Measurements from ENCODE around the gene SLC9A8.

Gene SLC9A8

DNA sequence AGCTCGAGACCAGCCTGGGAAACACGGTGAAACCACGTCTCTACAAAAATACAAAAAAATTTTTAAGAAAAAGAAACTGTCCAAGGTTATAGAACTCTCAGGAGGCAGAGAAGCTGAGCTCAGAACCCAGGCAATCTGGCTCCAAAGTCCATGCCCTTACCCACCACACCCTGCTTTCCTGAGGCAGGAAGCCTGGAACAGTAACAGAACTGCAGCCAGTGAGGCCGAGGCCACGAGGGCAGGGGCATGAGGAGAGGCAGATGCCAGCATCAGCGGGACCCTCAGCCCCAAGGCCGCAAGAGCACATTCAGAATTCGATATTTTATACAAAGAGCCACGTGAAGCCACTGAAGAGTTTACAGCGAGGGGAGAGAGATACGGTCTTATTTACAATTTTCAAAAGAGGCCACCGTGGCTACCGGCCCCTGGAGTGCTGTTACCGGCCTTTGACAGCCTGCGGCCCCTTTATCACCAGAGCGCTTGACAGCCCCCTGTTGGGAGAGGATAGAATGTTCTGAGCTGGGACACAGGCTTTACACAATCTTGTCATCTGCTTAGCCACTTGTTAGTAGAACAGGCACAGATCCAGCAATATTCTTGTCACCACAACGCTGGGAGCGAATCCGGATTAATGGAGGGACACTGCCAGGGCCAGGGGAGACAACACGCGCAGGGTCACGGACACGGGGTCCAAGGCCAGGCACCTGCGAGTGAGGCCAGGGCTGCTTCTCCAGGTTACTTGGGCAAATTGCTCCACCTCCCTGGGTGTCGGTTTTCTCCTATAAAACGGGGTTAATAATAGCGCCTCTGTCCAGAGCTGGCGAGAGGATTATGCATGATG, 97.1 kb downstream of the SLC9A8 start:
- Histone ChIP-seq H3K4me3 (ENCODE audit: low read length) (no peak overlapping the region), H3F3A (ENCODE audit: insufficient read depth, low read length) (no peaks in the 10 kb centered on the region), H3K27me3 (replicated peaks; ENCODE audit: insufficient read depth, low read length) (no peaks in the 10 kb centered on the region), H2AFZ (ENCODE audit: low read length) (no peak overlapping the region), H3K36me3 (replicated peaks; ENCODE audit: insufficient read depth, low read length) (no peaks in the 10 kb centered on the region), H3K9me3 (replicated peaks; ENCODE audit: insufficient read depth, low read length) (no peaks in the 10 kb centered on the region), H3K9me2 (replicated peaks; ENCODE audit: insufficient read depth, low read length) (no peaks in the 10 kb centered on the region), H3K27ac (ENCODE audit: low read length) (no peak overlapping the region), H3K79me2 (ENCODE audit: low read length) (peaks cover 66% of the 10 kb centered on the region), H3K9ac (ENCODE audit: low read length) (no peak overlapping the region), H3K4me2 (ENCODE audit: low read depth, low read length) (no peak overlapping the region), H4K20me1 (ENCODE audit: insufficient read depth, low read length) (no peaks in the 10 kb centered on the region), H3K4me1 (ENCODE audit: low read length) (peaks cover 11% of the 10 kb centered on the region)
- no peak for DNase-seq
- TF ChIP-seq, protein P1, sequence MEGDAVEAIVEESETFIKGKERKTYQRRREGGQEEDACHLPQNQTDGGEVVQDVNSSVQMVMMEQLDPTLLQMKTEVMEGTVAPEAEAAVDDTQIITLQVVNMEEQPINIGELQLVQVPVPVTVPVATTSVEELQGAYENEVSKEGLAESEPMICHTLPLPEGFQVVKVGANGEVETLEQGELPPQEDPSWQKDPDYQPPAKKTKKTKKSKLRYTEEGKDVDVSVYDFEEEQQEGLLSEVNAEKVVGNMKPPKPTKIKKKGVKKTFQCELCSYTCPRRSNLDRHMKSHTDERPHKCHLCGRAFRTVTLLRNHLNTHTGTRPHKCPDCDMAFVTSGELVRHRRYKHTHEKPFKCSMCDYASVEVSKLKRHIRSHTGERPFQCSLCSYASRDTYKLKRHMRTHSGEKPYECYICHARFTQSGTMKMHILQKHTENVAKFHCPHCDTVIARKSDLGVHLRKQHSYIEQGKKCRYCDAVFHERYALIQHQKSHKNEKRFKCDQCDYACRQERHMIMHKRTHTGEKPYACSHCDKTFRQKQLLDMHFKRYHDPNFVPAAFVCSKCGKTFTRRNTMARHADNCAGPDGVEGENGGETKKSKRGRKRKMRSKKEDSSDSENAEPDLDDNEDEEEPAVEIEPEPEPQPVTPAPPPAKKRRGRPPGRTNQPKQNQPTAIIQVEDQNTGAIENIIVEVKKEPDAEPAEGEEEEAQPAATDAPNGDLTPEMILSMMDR (IDR thresholded peaks at IDR 0.05; ENCODE audit: low read length) = 0 out of 2 replicates have a peak, but pooled peaks have one; percentile 3
- TF ChIP-seq EZH2phosphoT487 (IDR thresholded peaks at IDR 0.05; ENCODE audit: low read length) (no peak), EZH2 (optimal IDR thresholded peaks at IDR 0.05; ENCODE audit: low read depth, low read length) (no peak)

DNA sequence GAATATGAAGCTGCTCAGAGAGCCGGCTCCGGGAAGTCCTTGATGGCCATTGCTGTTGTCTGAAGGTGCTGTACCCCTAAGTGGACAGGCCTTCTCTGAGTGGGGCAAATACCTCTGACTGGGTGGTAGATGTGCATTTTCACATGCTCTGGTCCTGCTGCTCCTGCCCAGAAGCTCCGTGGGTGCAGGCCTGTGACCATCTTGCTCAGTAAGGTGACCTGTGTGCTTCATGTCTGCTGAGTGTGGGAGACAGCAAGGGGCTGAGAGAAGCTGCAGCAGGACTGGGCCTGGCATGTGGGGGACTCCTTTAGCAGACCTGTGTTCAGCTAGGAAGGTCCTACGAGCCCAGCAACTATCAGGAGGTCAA, 97.7 kb downstream of the SLC9A8 start:
- Histone ChIP-seq H3K36me3 (replicated peaks; ENCODE audit: insufficient read depth, low read length) (no peaks in the 10 kb centered on the region), H3K9me3 (replicated peaks; ENCODE audit: insufficient read depth, low read length) (no peaks in the 10 kb centered on the region), H3K4me3 (ENCODE audit: low read length) (no peak overlapping the region), H3K4me1 (ENCODE audit: low read length) (peaks cover 11% of the 10 kb centered on the region), H3K9me2 (replicated peaks; ENCODE audit: insufficient read depth, low read length) (no peaks in the 10 kb centered on the region), H3K9ac (ENCODE audit: low read length) (no peak overlapping the region), H3K27ac (ENCODE audit: low read length) (no peak overlapping the region), H4K20me1 (ENCODE audit: insufficient read depth, low read length) (no peaks in the 10 kb centered on the region), H3K27me3 (replicated peaks; ENCODE audit: insufficient read depth, low read length) (no peaks in the 10 kb centered on the region), H3K79me2 (ENCODE audit: low read length) (peaks cover 72% of the 10 kb centered on the region), H3K4me2 (ENCODE audit: low read depth, low read length) (no peak overlapping the region), H2AFZ (ENCODE audit: low read length) (no peak overlapping the region), H3F3A (ENCODE audit: insufficient read depth, low read length) (0 out of 2 replicates have a peak, but pooled peaks cover 1% of the 10 kb centered on the region)
- TF ChIP-seq EZH2 (optimal IDR thresholded peaks at IDR 0.05; ENCODE audit: low read depth, low read length) (no peak), EZH2phosphoT487 (IDR thresholded peaks at IDR 0.05; ENCODE audit: low read length) (no peak)
- TF ChIP-seq, protein P1 (IDR thresholded peaks at IDR 0.05; ENCODE audit: low read length) = no peak
- no peak for DNase-seq

DNA sequence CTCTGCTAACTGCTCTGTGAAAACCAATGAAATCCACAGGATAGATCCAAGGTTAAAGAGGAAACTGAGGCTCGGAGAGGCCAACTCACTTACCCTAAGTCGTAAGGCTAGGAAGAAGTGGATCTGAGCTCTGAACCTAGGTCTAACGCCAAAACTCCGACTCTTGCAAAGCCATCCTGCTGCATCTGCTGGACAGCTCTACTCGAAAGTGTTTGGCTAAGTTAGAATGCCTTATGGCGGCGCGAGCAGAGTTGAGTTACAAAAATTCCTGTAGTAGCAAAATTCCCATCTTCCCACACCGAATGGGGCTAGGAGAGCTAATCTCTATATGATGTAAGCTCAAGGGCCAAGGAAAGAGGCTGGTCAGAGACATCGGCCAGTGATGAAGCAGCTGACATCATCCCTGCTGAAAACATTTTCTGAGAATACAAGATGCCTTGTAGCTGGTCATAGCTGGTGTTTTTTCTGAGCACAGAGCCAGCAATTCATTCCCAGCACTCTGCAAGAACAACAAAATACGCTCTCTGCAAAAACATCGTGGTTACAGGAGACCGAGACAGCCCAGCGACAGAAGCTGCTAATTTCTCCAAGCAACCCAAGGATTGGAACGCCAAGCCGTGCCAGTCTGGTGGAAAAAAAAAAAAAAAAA, 100.9 kb downstream of the SLC9A8 start:
- TF ChIP-seq EZH2 (optimal IDR thresholded peaks at IDR 0.05; ENCODE audit: low read depth, low read length) (no peak), EZH2phosphoT487 (IDR thresholded peaks at IDR 0.05; ENCODE audit: low read length) (no peak)
- TF ChIP-seq, protein P1 (IDR thresholded peaks at IDR 0.05; ENCODE audit: low read length) = no peak
- no peaks in the 10 kb centered on the region for H3K27me3 ChIP-seq (replicated peaks; ENCODE audit: insufficient read depth, low read length)
- H3K9ac ChIP-seq (ENCODE audit: low read length) = peak overlapping the region; percentile 99; the same call in 1 of the 2 replicates
- DNase-seq = no peak
- peaks cover 66% of the 10 kb centered on the region for H3K79me2 ChIP-seq (ENCODE audit: low read length)
- no peaks in the 10 kb centered on the region for H3K9me2 ChIP-seq (replicated peaks; ENCODE audit: insufficient read depth, low read length)
- no peak overlapping the region for H2AFZ ChIP-seq (ENCODE audit: low read length)
- peaks cover 15% of the 10 kb centered on the region for H3F3A ChIP-seq (ENCODE audit: insufficient read depth, low read length)
- no peaks in the 10 kb centered on the region for H4K20me1 ChIP-seq (ENCODE audit: insufficient read depth, low read length)
- H3K4me3 ChIP-seq (ENCODE audit: low read length) = no peak overlapping the region
- no peaks in the 10 kb centered on the region for H3K9me3 ChIP-seq (replicated peaks; ENCODE audit: insufficient read depth, low read length)
- H3K4me2 ChIP-seq (ENCODE audit: low read depth, low read length) = peak overlapping the region; percentile 89; the same call in 1 of the 2 replicates
- no peak overlapping the region for H3K27ac ChIP-seq (ENCODE audit: low read length)
- peaks cover 15% of the 10 kb centered on the region for H3K4me1 ChIP-seq (ENCODE audit: low read length)
- H3K36me3 ChIP-seq (replicated peaks; ENCODE audit: insufficient read depth, low read length) = no peaks in the 10 kb centered on the region

All from MM.1S (cell line).